ENCODE results near the gene IKZF1. TPM values are rescaled to one million over a fixed set of nuclear protein-coding genes. Genes with fewer than 3 reads are reported as not detected.

IKZF1 gene
- total and polyA plus RNA-seq, 2 of the 13 experiments (the other 11 are each of a cell fraction or from before 2014, with no cell fraction given), result not detected

DNA sequence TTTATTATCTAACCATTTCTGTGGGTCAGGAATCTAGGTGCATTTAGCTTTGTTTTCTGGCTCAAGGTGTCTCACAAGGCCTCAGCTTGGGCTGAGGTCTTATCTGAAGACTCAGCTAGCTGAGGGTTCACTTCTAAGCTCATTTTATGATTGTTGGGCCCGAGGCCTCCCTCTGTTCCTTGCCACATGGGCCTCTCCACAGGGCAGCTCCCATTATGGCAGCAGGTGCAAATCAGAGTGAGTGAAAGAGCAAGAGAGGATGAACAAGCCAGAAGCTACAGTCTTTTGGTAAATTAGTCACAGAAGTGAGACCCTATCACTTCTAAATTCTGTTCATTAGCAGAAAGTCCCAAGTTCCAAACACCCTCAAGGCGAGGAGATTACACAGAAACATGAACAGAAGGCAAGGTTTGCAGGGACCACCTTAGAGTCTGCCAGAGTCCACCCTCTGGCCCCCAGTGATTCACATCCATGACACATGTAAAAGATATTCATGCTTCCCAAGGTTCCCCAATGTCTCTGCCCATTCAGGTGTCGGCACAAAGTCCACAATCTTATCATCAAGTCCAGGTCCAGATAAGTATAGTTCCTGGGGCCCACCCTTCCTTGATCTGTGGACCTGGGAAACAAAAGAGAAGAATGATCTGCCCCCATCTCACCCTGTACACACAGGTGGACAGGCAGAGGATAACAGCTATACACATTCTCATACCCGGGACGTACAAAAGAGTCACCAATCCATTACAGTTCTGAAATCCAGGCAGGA is 121.9 kb downstream of the IKZF1 start (continued):
- 0 out of 2 replicates have a peak, but pooled peaks have one; percentile 25 for TF ChIP-seq ZNF12 (CRISPR knock-in tag; IDR thresholded peaks at IDR 0.05)
- TF ChIP-seq ZNF207 (IDR thresholded peaks at IDR 0.05; ENCODE audit: borderline replicate concordance), result no peak
- TF ChIP-seq ZNF543 (CRISPR knock-in tag; IDR thresholded peaks at IDR 0.05), result peak; percentile 97
- TF ChIP-seq FOSL2 (CRISPR knock-in tag; IDR thresholded peaks at IDR 0.05), result peak; percentile 54
- peak; percentile 24; the same call in 1 of the 2 replicates for TF ChIP-seq HNF4A (CRISPR knock-in tag; IDR thresholded peaks at IDR 0.05)

DNA sequence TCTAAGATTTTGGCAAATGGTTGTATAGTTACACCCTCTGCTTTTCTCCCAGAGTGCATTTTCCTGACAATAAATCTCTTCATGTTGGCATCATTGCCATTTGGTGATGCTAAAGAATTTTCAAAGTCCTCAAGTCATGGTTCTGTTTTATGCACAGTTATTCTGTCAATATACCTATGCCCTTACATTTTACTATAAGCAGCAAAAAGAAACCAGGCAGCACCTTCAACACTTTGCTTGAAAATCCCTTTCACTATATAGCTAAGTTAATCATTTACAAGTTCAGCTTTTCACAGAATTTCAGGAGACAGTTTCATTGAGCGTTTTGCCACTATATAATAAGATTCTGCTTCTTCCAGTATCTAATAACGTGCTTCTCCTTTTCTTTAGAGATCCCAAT is 123.0 kb downstream of the IKZF1 start:
- no peaks in the 10 kb centered on the region for H4K20me1 ChIP-seq (ENCODE audit: insufficient read depth, low read length)
- DNase-seq (ENCODE audit: low spot score), result no peak
- H3K4me3 ChIP-seq (replicated peaks in 1 of 3; ENCODE audit: insufficient read depth in 1 of 3, low read depth in 2 of 3, low read length in 3 of 3), result no peak overlapping the region
- CTCF ChIA-PET (ENCODE audit: low intra/inter-chr PET ratio, low total read pairs), result no interaction called here
- POLR2A ChIA-PET, result no interaction called here
- ATAC-seq, result 0 out of 3 replicates have a peak, but pooled peaks have one; percentile 29
- BruUV-seq (replicated peaks), result no TSS peak
- in situ Hi-C loops (cut with HindIII; ENCODE audit: extremely low pct_ligation_motif_present, low pct_unique_long_range_greater_than_20kb) (no loop called here), intact Hi-C loops (cut with micrococcal nuclease; ENCODE audit: unreplicated experiment) (no loop called here)
- peaks cover 22% of the 10 kb centered on the region for H3K4me1 ChIP-seq (ENCODE audit: insufficient read depth, low read length)
- H2AFZ ChIP-seq (ENCODE audit: low read length), result no peak overlapping the region
- H3K79me2 ChIP-seq (ENCODE audit: insufficient read depth, low read length), result no peaks in the 10 kb centered on the region
- H3K27ac ChIP-seq (ENCODE audit: extremely low read length, insufficient read depth, low read length), result no peak overlapping the region
- no peaks in the 10 kb centered on the region for H3K9me3 ChIP-seq (ENCODE audit: low read length)
- no peak overlapping the region for H3K4me2 ChIP-seq (ENCODE audit: low read depth, low read length)
- WGBS (ENCODE audit: low lambda C conversion rate), result 5% methylated on average over 2 of the region's 2 CpGs
- FAIRE-seq, result no peak
- 0 out of 5 replicates have a peak, but pooled peaks cover 0 to 1% of the 10 kb centered on the region in 2 experiments for H3K27me3 ChIP-seq (ENCODE audit: control insufficient read depth in 1 of 2, insufficient read depth in 2 of 2, low read length in 2 of 2)
- H3K36me3 ChIP-seq (replicated peaks in 1 of 2; ENCODE audit: control insufficient read depth in 1 of 2, insufficient read depth in 2 of 2, low read length in 2 of 2), result no peaks in the 10 kb centered on the region
- TF ChIP-seq, protein P1, sequence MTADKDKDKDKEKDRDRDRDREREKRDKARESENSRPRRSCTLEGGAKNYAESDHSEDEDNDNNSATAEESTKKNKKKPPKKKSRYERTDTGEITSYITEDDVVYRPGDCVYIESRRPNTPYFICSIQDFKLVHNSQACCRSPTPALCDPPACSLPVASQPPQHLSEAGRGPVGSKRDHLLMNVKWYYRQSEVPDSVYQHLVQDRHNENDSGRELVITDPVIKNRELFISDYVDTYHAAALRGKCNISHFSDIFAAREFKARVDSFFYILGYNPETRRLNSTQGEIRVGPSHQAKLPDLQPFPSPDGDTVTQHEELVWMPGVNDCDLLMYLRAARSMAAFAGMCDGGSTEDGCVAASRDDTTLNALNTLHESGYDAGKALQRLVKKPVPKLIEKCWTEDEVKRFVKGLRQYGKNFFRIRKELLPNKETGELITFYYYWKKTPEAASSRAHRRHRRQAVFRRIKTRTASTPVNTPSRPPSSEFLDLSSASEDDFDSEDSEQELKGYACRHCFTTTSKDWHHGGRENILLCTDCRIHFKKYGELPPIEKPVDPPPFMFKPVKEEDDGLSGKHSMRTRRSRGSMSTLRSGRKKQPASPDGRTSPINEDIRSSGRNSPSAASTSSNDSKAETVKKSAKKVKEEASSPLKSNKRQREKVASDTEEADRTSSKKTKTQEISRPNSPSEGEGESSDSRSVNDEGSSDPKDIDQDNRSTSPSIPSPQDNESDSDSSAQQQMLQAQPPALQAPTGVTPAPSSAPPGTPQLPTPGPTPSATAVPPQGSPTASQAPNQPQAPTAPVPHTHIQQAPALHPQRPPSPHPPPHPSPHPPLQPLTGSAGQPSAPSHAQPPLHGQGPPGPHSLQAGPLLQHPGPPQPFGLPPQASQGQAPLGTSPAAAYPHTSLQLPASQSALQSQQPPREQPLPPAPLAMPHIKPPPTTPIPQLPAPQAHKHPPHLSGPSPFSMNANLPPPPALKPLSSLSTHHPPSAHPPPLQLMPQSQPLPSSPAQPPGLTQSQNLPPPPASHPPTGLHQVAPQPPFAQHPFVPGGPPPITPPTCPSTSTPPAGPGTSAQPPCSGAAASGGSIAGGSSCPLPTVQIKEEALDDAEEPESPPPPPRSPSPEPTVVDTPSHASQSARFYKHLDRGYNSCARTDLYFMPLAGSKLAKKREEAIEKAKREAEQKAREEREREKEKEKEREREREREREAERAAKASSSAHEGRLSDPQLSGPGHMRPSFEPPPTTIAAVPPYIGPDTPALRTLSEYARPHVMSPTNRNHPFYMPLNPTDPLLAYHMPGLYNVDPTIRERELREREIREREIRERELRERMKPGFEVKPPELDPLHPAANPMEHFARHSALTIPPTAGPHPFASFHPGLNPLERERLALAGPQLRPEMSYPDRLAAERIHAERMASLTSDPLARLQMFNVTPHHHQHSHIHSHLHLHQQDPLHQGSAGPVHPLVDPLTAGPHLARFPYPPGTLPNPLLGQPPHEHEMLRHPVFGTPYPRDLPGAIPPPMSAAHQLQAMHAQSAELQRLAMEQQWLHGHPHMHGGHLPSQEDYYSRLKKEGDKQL (CRISPR knock-in tag; IDR thresholded peaks at IDR 0.05; ENCODE audit: low read depth), result no peak
- TF ChIP-seq, protein P2, sequence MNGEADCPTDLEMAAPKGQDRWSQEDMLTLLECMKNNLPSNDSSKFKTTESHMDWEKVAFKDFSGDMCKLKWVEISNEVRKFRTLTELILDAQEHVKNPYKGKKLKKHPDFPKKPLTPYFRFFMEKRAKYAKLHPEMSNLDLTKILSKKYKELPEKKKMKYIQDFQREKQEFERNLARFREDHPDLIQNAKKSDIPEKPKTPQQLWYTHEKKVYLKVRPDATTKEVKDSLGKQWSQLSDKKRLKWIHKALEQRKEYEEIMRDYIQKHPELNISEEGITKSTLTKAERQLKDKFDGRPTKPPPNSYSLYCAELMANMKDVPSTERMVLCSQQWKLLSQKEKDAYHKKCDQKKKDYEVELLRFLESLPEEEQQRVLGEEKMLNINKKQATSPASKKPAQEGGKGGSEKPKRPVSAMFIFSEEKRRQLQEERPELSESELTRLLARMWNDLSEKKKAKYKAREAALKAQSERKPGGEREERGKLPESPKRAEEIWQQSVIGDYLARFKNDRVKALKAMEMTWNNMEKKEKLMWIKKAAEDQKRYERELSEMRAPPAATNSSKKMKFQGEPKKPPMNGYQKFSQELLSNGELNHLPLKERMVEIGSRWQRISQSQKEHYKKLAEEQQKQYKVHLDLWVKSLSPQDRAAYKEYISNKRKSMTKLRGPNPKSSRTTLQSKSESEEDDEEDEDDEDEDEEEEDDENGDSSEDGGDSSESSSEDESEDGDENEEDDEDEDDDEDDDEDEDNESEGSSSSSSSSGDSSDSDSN (CRISPR knock-in tag; IDR thresholded peaks at IDR 0.05), result no peak
- TF ChIP-seq ELF1 (CRISPR knock-in tag; IDR thresholded peaks at IDR 0.05) (no peak), DNMT1 (CRISPR knock-in tag; IDR thresholded peaks at IDR 0.05) (no peak), KDM5B (CRISPR knock-in tag; IDR thresholded peaks at IDR 0.05; ENCODE audit: borderline replicate concordance) (no peak), ZNF256 (CRISPR knock-in tag; conservative IDR thresholded peaks at IDR 0.05) (peak; percentile 93), ZFP90 (CRISPR knock-in tag; IDR thresholded peaks at IDR 0.05; ENCODE audit: borderline replicate concordance) (no peak)
- H3K9ac ChIP-seq (ENCODE audit: insufficient read depth, low read depth, low read length), result no peak overlapping the region
